Activated CD4-positive, alpha-beta T cell treated with anti-CD3 and anti-CD28 coated beads for 1 hour (primary cell): Measurements from ENCODE around the gene FUT2.
"Not testable (repeated sequence)": the region's sequence is repeated elsewhere in the genome, so short reads cannot be mapped to it uniquely, and the experiment has no call there.

Source experiments
- DNase-seq: peaks from one replicate; pipeline ENCODE4 v3.0.0-alpha.2; 2020

Gene FUT2

DNA sequence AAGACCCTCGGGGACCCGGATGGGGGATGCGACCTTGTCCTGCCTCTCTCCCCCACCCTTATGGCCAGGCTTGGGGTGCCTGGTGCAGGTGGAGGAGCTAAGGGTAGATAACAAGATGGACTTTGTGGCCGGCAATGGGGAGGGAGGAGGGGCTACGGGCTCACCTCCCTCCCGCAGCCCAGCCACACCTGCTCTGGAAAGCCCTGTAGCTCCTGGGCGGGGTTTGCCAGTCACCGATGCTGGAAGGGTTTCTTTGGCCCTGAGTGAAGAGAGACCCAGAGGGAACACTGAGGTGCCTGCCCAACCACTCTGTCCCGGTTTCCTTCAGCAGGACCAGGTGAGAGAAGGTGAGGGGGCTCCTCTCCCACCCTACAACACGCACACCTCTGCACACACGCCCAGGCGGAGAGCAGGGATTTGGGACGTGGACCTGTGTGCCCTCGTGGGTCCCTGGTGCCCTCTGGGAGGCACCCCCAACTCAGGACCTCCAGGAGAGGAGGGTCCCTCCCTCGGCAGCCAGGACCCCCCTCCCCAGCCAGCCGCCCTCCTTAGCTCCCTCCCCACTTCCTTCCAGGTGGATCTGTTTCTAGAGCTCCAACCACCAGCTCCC lies at the start of gene FUT2:
Gene FUT2 (plus strand): TSS at position 229 of the 610 bp plus-strand sequence. CDS start 6,986 bp downstream, outside the sequence.
- no peak for DNase-seq

DNA sequence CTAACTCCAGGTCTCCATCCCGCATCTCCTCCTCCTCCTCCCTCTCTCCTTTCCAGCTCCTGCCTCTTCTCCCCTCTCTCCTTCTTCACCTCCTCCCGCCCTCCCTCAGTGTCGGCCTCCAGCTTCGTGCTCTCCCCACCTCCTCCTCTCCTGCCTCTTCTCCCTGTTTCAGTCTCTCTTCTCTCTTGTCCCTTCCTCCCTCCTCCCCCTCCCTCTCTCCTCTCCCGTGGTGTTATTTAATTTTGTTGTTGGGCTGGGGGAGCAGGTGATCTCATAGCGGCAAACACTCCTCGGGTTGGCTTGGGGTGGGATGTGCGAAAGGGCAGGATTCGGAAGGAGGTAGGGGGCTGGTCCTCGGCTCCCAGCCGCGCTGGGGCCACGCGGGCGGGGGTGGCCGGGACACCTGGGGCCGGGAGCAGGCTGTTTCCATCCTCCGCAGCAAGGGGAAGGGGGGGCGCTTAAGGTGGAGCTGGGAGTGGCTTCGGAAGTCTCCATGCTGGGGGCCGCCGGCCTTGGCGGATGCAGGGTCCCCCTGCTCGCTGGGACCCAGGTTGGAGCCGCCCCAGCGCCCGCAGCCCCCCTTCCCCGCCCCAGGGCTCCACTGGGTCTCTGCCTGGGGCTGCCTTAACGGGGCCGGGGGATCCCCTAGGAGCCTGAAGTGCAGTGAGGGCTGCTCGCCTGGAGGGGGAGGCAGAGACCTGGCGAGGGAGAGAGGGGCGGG lies 49.6 kb upstream of the FUT2 start, which contains the start of gene CA11:
Gene CA11 (minus strand): TSS at position 187 of the 721 bp plus-strand sequence. CDS start 555 bp downstream, outside the sequence.
- peak; percentile 86 for DNase-seq

DNA sequence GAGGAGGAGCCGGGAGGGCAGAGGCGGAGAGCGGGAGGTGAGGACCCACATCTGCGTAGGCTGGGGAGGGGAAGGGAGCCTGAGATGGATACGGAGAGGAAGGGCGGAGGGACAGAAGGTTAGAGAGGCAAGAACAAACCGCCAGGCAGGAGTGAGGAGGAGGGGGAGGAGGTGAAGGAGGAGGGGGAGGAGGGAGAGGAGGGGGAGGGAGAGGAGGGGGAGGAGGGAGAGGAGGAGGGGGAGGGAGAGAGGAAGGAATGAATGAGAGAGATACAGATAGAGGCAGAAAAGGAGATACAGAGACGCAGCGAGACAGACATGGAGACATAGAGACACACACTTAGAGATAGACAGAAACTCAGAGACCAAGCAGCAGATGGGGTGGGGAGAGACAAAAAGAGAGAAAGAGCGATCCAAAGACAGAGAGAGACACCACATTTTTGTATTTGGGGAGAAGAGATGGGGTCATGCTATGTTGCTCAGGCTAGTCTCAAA lies 49.0 kb upstream of the FUT2 start:
- no peak for DNase-seq

DNA sequence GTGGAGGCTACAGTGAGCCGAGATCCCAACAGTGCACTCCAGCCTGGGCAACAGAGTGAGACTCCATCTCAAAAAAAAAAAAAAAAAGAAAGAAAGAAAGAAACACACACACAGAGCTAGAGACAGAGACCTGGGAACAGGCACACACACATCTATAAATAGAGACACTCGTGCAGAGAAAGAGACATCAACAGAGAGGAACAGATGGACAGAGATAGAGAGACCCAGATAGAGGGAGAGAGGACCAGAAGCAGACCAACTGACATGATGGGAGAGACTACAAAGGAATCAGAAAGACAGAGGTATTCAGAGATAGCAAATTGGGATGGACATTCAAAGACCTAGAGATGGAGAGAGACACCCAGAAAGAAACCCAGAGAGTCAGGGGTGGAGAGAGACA lies 47.6 kb upstream of the FUT2 start:
- no peak for DNase-seq

DNA sequence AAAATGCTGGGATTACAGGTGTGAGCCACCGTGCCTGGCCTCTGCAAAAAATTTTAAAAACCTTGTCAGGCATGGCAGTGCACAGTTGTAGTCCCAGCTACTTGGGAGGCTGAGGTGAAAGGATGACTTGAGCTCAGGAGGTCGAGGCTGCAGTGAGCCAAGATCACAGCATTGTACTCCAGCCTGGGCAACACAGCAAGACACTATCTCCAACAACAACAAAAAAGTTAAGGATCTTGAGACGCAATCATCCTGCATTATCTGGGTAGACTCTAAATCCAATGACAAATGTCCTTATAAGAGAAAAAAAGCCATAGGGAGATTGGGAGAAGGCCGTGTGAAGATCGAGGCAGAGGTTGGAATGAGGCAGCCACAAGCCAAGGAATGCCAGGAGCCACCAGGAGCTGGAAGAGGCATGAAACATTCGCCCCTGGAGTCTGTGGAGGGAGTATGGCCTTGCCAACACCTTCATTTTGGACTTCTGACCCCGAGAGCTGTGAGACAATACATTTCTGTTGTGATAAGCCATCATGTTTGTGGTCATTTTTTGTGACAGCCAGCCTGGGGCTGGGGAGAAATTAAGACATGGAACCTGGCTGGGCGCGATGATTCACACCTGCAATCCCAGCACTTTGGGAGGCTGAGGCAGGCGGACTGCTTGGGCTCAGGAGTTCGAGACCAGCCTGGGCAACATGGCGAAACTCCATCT lies 44.6 kb upstream of the FUT2 start:
- no peak for DNase-seq

DNA sequence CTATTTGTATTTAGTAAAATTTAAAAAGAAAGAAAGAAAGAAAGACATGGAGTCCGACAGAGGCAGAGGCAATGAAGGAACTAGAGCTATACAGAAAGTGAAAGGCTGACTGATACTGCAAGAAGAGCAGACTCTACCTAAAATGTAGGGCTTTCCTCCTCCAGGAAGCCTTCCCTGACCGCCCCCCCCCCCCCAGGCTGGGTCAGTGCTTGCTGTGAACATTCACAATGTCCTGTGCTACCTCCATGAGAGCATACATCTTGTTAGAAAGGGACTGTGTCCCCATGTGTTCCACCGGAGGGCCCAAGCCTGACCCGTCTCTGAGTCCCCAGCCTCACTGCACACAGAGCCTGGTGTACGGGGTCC lies 44.1 kb upstream of the FUT2 start:
- DNase-seq, result no peak

- DNase-seq, result no peak
These were observed 41.3 kb upstream of the FUT2 start for GRCh38 chr19:48654299-48655059.

DNA sequence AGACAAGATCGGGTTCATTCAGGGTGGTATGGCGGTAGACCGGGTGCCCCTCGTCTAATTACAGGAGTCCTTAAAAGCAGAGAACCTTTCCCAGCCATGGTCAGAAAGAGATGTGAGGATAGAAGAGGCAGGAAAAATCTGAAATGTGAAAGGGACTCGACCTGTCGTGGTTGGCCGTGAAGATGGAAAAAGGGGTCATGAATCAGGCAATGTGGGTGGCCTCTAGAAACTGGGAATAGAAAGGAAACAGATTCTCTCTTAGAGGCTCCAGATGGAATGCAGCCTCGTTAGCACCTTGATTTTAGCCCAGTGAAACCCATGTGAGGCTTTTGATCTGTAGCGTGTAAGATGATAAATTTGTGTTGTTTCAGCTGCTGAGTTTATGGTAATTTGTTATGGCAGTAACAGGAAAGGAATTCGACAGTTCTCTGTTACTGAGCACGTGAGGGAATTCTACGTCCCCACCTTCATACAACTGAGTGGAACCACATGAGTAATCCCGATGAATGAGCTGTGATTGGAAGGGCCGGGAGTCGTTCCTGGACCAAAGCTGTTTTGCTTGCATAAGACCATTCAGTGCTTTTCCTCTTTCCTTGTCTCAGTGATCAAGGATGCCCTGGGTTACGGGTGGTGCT lies 38.8 kb upstream of the FUT2 start:
- DNase-seq, result no peak

- not testable (repeated sequence) for DNase-seq
These were observed 37.9 kb upstream of the FUT2 start for GRCh38 chr19:48657828-48658227.

- no peak for DNase-seq
These were observed 37.3 kb upstream of the FUT2 start for GRCh38 chr19:48658483-48658882.

GRCh38 chr19:48659768-48660167 lies 36.0 kb upstream of the FUT2 start:
- no peak for DNase-seq

- peak; percentile 53 for DNase-seq
These were observed 34.7 kb upstream of the FUT2 start for GRCh38 chr19:48660852-48661710.

DNA sequence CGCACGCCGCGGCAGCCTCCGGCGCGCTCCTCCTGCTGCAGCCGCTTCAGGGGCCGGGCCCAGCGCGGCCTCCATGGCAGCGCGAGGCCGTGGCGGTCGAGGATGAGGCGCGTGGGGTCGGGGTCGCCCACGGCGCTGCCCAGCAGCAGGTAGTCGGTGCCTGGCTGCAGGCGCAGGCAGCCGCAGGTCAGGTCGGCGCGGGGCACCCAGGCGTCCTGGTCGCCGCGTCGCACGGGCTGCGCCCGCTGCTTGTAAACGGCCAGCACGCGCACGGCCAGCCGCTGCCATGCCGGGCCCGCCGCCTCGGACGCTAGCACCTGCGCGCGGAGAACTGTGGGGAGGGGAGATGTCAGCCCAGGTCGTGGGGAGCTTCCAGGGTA lies 34.1 kb upstream of the FUT2 start:
- no peak for DNase-seq

DNA sequence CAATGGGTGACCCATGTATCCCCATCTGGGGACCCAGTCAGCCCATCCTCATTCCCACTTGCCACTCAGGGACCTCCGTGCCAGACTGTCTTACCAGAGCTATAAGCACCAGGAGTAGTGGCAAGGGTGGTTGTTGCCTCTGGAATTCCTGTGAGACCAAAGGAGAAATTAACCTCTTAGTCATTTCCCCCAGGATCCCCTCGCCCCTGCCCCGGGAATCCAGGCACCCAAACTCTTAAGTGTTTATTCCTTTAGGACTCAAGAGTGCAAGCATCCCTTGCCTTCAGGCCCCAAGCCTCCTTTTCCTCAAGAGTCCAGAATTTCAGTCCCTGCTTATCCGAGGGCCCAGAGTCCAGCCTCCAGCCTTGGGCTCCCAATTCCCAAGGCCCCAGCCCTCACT lies 32.1 kb upstream of the FUT2 start:
- DNase-seq, result no peak

DNA sequence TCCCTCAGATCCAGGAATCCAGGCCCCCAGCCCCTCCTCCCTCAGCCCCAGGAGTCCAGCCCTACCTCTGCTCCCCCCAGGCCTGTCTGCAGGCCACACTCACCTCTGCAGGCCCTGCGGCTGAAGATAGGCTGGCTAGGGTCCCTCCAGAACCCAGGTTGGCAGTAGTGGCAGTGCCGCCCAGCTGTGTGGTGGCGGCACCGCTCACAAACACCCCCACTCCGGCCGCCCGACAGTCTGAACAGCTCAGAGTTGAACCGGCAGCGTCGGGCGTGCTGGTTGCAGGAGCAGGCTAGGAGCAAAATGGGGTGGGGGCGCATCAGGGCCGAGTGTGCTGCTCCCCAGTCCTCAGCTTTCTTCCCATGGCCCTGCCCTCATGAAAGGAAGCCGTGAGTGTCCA lies 31.3 kb upstream of the FUT2 start:
- DNase-seq, result no peak

- no peak for DNase-seq
These were observed 30.0 kb upstream of the FUT2 start for GRCh38 chr19:48665786-48666185.

DNA sequence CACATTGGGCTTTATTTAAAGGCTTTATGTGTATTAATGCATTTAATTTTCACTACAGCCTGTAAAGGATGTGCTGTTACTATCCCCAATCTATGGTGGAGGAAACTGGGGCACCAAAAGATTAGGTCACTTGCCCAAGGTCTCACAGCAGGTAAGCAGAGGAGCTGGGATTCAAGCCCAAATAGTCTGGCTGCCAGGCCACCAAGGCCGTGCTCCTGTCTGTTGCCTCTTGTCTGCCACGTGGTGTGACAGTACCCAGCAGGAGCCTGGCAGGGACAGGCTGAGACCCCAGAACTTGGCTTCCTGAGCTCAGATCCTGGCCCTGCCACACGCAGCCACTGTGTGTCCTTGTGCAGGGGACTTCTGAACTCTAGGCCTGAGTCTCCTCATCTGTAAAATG lies 27.4 kb upstream of the FUT2 start:
- no peak for DNase-seq

DNA sequence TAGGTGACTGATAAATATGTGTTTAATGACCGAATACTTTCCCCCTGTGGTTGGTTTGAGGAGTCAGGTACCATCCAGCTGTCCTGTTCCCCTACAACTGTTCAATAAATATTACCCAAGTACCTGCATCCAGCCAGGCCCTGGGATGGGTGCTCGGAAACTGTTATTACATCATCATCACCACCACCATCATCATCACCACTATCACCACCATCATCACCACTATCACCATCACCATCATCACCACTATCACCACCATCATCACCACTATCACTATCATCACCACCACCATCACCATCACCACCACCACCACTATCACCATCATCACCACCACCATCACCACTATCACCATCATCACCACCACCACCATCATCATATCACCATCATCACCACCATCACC lies 27.0 kb upstream of the FUT2 start:
- DNase-seq, result no peak

GRCh38 chr19:48669903-48670668 lies 25.7 kb upstream of the FUT2 start:
- no peak for DNase-seq

GRCh38 chr19:48670699-48671445 lies 24.9 kb upstream of the FUT2 start:
- no peak for DNase-seq
